GM19238 (cell line): Measurements from ENCODE around the gene AGBL1.

Source experiments
- DNase-seq: peaks from one replicate; pipeline ENCODE4 v3.0.0; 2011; ENCODE audit warnings: low spot score; ENCODE audit not compliant: insufficient read length

The AGBL1 gene

DNA sequence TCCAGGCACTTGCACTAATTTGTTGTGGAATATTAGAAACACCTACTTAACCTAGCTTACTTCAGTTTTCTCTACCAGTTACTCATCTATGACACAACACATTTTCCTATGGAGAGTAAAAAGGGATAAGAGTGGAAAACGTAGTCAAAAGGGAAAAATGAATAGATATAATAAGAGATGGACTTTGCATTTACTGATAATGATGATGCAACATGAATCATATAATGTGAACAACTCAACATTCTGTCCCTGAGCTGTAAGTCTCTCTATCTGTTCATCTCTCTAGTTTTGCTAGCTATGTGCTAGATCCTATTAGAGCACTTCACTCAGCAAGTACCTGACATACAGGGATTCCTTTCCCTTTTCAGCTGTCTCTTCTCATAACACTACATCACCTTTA lies 627.1 kb downstream of the AGBL1 start:
- no peak for DNase-seq

GRCh38 chr15:86711476-86711875 lies 631.8 kb downstream of the AGBL1 start:
- DNase-seq: no peak

DNA sequence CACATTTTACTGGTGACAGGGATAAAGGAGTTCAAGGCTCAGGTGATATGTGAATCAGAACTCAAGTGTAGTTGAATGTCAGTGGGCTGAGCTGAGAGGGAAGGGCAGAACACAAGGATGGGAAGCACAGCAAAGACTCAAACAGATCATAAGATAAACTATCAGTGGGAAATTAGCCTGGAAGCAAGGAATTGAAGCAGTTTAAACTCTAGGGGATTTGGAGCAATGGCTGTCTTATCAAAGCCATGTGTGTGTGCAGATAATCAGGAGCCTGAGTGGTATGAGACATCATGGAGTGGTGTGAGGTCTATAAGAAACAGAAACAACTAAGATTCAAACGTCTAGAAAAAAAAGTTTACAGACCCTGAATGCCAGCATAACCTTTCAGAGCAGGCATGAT lies 634.6 kb downstream of the AGBL1 start:
- DNase-seq: no peak

DNA sequence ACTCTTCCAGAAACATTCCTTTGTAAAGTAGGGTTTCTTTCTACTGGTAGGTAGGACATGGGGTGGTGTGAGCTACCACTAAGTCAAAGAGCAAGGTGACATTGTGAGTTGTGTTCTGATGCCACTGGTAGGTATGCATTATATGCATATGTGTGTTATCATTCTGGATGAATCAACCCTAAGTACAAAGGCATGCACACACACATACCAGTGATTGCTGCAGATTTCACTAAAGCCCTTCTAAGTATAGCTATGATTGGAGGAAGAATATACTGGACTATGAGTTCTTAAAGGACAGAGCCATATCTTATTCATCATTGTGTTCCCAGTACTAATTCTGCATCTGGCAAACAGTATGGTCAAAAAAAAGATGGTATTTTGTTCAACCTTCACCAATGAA lies 646.0 kb downstream of the AGBL1 start:
- DNase-seq: no peak

DNA sequence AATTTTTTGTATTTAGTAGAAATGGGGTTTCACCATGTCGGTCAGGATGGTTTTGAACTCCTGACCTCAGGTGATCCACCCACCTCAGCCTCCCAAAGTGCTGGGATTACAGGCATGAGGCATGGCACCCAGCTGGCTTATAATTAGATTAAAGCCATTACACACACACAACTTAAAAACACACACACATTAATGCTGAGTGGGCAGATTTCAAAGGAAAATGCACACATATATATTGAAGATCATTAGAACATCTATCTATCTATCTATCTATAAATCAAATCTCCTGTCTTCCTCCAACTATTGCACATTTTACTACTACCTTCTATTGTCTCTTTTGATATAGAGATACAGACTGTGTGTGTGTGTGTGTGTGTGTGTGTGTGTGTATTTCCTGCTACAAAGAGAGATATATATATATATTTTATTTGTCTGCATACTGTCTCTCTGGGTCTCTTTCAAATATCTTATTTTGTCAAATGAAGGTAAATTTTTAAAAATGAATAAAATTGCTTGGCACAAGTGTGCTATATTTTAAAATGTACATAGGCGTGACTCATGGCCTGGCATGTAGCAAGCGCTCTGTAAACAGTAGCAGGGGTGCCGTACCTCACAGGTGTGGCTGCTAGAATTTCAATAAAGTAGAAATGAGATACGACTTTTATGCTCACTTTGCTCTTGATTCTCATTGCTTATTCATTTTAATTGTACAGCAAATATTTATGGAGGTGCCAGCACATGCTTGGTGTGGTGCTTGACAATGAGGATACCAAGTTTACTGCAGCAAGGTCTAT lies 655.8 kb downstream of the AGBL1 start:
- no peak for DNase-seq

- no peak for DNase-seq
Measured at GRCh38 chr15:86741917-86742316, 662.2 kb downstream of the AGBL1 start.

DNA sequence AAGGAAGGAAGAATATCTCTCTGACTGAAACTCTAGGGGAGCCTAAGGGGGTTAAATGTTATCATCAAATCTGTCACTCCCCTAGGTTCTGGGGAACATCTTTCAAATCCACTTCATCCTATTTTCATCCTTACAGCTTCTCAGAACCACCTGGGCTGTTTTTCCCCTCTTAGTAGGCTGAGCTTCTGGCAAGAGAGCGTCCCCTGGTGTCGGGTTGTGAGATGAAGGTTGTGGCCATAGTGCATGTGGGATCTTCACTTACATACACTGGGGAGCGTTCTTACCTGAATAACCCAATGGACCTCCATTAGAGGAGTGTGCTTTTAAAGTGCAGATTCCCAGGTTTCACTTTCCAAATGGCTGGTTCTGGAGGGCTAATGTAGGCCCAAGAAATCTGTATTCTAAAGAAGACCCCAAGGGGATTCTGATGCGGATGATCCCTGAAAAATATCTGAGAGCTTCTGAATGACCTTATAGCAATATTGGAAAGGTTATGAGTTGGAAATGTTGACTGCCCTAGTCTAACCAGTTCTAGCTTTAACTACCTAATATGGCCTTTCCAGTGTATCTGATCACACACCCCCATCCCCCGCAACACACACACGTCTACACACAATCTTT lies 663.7 kb downstream of the AGBL1 start:
- no peak for DNase-seq

GRCh38 chr15:86744198-86744780 lies 664.6 kb downstream of the AGBL1 start:
- no peak for DNase-seq

DNA sequence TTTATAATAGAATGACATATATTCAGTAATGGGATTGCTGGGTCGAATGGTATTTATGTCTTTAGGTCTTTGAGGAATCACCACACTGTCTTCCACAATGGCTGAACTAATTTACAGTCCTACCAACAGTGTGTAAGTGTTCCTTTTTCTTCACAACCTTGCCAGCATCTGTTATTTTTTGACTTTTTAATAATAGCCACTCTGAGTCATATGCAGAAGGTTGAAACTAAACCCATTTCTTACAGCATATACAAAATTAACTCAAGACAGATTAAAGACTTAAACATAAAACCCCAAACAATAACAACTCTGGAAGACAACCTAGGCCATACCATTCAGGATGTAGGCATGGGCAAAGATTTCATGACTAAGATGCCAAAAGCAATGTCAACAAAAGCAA lies 671.4 kb downstream of the AGBL1 start:
- DNase-seq: no peak

- DNase-seq: no peak
Measured at GRCh38 chr15:86754846-86755245, 675.2 kb downstream of the AGBL1 start.

DNA sequence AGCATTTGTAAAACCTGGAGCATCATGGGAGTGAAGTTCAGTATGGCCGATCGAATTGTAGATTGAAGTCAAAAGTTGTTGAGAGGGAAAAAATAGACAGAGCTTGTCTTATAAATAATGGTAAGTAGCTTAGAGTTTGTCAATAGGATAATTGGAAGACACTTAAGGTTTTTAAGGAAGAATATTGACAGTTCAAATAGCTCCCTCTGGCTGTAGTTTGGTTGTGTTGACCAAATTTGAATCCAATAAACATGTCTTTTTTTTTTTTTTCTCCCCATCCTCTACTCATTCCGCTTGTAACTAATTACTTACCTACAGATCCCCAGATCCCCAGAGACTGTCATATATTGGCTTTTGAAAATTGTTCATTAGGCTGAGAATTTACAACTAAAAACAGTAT lies 677.0 kb downstream of the AGBL1 start:
- DNase-seq: no peak

DNA sequence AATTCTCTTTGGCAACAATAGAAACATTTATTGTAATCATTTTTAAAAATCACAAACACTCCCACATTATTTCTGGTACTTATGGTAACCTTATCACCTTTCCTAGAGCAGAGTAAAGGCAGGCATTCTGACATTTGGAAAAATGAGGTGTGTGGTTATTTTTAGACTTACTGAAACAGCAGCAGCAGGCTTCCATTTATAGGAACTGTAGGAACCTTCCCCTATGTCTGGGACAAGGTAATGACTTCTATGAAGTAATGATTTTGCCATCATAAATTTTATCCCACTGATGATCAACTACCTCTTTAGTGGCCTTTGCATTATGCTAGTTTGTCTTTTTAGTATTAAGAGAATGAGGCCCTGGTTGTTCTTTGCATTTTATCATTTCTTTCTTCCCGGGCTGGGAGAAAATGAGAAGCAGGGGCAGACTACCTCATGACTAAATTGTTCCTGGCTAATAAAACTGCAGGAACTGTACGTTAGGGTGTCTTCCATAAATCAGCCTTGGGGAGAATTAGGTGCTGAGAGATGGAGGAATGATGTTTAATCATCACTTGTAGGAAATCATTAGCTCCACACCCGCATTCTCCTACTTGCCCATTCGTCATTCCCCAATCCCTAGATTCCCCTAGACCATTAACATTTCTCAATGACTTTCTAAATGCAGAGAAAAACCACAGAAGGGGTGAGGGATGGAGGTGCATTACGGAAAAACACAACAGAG lies 680.3 kb downstream of the AGBL1 start:
- DNase-seq: no peak

DNA sequence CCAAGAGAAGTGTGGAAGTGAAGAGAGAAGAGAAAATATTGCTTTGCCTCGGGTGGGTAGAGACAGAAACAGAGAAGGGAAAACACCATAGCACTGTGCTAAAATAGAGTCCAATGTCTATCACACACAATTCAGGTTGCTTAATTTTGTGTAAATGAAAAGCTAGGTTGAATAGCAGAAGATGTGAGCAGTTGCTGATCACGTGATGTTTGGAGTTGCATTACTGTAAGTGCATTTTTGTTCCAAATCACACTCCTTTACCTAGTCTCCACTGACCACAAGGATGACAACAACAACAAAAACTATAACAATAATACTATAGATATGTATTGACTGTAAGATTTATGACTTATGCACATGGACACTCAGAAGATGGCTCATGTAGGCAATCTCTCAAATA lies 683.2 kb downstream of the AGBL1 start:
- DNase-seq: no peak

DNA sequence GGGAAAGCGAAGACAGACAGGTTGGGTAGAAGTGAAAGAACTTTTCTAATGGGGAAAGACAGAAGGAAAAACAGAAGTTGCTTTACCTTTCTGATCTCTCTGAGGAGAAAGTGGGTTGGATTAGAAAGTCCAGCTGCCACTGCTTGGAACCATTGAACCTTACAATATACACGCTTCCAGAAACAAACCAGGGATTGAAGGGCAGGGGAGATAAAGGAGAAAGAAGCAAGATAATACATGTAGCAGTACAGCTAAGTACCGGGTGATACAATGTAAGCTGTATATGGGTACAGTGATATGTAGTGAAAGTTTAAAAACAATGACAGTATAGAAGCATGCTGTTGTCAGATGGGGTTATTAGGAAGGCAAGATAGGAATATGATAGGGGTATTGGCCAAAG lies 684.4 kb downstream of the AGBL1 start:
- no peak for DNase-seq

- DNase-seq: no peak
Measured at GRCh38 chr15:86765281-86765680, 685.6 kb downstream of the AGBL1 start.

DNA sequence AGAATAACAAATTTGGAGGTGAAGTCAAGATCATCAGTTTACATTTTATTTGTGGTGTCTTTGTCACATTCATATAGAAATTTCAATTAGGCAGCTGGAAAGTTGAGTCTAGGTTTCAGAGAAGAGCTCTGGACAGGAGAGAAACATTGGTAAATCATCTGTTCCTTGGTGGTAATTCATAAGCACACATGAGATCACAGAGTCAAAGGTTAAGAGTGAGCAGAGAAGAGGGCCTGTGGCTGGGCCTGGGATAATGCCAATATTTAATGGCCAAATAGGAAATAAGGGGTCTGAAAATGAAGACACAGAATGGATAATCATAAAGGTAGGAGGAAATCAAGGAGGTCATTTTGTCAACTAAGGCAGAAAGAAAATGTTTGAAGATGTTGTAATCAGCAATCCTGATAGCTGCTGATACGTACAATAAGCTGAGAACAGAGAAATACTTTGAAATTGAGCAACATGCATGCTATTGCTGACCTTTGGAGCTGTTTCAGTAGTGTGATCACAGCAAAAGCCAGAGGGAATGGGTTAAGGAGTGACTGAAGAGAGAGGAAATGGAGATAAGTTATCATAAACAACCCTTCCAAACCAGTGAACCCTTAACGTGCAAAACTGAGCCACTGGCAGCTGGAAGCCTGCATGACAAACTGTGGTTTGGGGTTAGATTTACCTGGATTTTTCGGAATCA lies 692.8 kb downstream of the AGBL1 start:
- no peak for DNase-seq

GRCh38 chr15:86773736-86774135 lies 694.1 kb downstream of the AGBL1 start:
- no peak for DNase-seq

DNA sequence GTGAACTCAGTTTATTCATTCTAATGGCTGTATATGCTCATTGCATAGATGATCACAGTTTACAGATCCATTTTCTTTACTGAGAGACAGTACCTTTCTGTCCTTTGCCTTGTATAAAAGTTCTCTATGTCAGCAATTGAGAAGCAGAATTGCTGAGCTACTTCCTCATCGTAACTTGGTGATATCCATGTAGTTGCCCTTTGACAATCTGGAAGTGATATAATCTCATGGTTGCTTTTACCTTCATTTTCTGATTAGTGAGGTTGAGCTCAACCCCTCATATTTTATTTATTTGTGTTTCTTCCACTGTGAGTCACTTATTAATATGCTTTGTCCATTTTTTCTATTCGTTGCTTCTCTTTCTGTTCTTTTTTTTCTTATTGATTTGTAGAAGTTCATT lies 696.5 kb downstream of the AGBL1 start:
- no peak for DNase-seq

DNA sequence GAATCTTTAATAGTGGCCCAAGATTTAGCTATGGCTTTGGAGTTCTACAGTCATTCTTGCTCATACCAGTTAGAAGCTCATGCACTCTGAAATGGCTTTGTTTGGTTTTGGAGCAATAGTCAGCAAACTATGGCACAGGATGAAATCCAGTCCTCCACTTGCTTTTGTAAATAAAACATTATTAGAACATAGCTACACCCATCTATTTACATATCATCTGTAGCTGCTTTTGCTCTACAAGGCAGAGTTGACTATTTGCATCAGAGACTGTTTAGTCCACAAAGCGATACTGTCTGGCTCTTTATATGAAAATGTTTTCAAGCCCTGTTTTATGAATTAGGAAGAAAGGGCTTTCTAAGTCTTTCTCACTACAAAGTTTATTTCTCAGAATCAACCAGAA lies 716.9 kb downstream of the AGBL1 start:
- DNase-seq: no peak

DNA sequence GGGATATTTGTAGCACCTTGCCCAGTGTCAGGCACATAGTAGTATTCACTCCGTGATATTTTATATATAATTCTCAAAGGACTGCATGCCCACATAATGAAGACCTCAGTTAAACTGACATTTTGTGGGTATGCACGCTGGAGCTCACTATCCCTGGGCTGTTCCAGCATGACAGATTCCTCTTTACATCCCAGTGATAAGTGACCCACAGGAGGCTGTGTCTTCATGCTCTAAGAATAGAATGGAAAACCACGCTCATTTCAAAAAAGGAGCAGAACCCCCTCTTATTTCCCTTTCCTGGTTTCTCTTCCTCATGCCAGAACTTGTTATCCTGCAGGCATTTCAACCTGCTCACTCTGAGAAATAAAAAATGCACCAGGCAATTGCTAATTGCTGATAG lies 717.5 kb downstream of the AGBL1 start:
- no peak for DNase-seq

DNA sequence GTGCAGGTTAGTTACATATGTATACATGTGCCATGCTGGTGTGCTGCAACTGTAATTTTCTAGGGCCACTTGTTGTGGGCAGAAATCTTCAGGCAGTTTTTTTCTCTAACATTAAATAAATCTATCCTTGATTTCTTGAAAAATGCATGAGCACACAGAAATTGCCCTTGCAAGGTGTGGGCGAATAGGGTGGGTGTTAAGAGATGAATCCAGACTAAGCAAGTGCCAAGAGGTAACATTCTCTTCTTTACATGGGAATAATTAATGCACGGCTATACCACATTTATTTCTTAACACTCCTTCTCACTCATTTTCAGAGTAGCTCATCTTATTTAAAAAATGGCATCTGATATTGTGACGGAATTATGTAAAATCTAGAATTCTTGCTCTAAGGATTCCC lies 719.6 kb downstream of the AGBL1 start:
- DNase-seq: no peak

DNA sequence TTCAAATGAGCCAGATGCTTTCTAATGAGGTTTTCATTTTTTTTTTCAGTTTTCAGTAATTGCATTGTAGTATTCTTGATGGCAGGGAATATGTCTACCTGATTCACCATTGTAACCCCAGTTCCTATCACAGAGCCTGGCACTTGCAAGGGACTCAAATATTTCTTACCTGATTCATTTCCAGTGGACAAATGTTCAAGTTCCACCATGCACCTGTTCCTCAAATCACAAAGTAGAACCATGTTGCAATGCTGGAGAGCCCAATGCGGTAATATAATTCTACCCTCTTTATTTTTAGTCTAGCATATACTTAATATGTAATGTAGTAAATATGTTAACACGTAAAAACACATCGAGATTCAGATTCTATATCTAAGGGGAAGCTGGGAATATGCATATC lies 722.6 kb downstream of the AGBL1 start:
- no peak for DNase-seq
